ENCODE measurements around the gene ETNK1.
"Not testable (repeated sequence)": the region's sequence is repeated elsewhere in the genome, so short reads cannot be mapped to it uniquely, and the experiment has no call there.

Gene ETNK1

GRCh38 chr12:22687361-22688076, 62.5 kb downstream of the ETNK1 start:
- DNase-seq (ENCODE audit: low read depth): no peak

- no peak for DNase-seq (ENCODE audit: low read depth)
These were observed 64.9 kb downstream of the ETNK1 start for GRCh38 chr12:22689876-22690275.

- no peak for DNase-seq (ENCODE audit: low read depth)
These were observed 66.3 kb downstream of the ETNK1 start for GRCh38 chr12:22691319-22691718.

DNA sequence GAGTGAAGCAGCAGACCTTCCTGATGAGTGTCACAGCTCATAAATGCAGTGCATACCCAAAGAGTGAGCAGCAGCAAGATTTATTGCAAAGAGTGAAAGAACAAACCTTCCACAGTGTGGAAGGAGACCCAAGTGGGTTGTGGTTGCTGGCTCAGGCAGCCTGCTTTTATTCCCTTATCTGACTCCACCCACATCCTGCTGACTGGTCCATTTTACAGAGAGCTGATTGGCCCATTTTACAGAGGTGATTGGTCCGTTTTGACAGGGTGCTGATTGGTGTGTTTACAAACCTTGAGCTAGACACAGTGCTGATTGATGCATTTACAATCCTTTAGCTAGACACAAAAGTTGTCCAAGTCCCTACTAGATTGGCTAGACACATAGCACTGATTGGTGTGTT, 67.5 kb downstream of the ETNK1 start:
- not testable (repeated sequence) for DNase-seq (ENCODE audit: low read depth)

DNA sequence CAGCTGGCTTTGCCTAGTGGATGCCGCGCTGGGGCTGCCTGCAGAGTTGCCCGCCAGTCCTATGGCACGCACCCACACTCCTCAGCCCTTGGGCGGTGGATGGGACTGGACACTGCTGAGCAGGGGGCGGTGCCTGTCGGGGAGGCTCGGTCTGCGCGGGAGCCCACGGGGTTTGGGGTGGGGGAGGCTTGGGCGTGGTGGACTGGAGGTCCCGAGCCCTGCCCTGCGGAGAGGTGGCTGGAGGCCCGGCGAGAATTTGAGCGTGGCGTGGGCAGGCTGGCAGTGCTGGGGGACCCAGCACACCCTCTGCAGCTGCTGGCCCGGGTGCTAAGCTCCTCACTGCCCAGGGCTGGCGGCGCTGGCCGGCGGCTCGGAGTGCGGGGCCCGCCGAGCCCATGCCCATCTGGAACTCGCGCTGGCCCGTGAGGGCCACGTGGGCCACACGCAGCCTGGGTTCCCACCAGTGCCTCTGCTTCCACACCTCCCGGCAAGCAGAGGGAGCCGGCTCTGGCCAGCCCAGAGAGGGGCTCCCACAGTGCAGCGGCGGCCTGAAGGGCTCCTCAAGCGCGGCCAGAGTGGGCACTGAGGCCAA, 68.1 kb downstream of the ETNK1 start:
- DNase-seq (ENCODE audit: low read depth): no peak

DNA sequence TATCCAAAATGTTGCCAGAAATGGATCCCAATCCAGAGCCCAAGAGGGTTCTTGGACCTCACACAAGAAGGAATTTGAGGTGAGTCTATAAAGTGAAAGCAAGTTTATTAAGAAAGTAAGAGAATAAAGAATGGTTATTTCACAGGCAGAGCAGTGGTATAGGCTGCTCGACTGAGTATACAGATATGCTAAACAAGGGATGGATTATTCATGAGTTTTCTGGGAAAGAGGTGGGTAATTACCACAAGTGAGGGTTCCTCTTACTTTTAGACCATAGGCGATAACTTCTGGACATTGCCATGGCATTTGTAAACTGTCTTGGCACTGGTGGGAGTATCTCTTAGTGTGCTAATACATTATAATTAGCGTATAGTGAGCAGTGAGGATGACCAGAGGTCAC, 73.6 kb downstream of the ETNK1 start:
- no peak for DNase-seq (ENCODE audit: low read depth)

GRCh38 chr12:22699705-22700104, 74.7 kb downstream of the ETNK1 start:
- DNase-seq (ENCODE audit: low read depth): not testable (repeated sequence)

GRCh38 chr12:22700106-22700505, 75.1 kb downstream of the ETNK1 start:
- DNase-seq (ENCODE audit: low read depth): no peak

DNA sequence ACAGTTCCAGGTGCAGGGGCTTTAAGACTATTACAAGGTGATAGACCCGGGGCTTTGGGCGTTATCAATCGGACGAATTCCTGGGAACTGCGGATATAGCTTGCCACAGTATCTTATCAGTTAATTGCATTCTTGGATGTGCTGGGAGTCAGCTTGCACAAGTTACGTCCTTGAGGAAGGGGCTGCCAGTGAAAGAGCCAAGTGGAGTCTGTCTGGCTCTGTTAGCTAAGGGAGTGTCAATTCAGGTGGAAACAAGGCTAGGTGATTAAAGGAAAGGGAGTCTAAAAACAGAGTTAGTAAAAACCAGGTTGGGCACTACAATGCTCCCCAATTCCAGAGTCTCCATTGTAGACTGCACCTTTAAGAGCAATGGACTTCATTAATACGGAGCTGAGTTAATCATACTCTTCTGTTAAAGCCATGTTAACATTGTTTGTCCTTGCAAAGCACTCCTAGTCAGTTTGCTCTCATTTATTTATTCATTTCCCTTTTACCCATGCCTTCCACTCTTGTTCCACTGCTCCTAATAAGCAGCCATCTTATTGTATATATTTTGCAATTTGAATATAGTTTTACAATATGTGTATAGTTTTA, 76.3 kb downstream of the ETNK1 start:
- DNase-seq (ENCODE audit: low read depth): not testable (repeated sequence)

DNA sequence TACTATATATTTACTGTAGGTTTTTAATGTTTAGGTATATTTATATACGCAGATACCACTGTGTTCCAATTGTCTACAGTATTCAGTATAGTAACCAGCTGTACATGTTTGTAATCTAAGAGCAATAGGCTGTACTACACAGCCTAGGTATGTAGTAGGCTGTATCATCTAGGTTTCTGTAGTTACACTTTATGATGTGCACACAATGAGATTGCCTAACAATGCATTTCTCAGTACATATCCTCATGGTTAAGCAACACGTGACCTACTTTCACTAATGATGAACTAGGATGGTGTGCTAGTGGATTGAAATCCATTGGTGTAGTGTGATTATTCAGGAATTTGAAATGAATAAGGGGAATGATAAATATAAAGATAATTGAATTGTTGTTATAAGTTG, 77.7 kb downstream of the ETNK1 start:
- no peak for DNase-seq (ENCODE audit: low read depth)

GRCh38 chr12:22709292-22709691, 84.3 kb downstream of the ETNK1 start:
- DNase-seq (ENCODE audit: low read depth): no peak

- DNase-seq (ENCODE audit: low read depth): no peak
These were observed 87.1 kb downstream of the ETNK1 start for GRCh38 chr12:22712083-22712482.

DNA sequence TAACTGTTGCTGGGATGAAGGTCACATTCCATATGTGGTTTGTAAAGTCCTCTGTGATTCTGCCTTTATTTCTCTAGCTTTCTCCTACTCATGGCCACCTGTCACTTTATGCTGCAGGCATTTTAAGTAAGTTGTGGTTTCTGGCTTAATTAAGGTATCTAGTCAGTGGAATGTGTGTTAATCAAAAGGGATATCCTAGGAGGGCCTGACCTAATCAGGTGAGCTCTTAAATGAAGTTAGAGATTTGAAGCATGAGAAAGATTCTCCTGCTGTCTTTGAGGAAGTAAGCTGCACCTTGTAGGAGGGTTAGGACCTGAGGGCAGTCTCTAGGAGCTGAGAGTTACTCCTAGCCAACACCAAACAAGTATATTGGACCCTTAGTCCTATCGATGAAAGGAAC, 90.3 kb downstream of the ETNK1 start:
- no peak for DNase-seq (ENCODE audit: low read depth)

GRCh38 chr12:22719745-22720144, 94.8 kb downstream of the ETNK1 start:
- DNase-seq (ENCODE audit: low read depth): no peak

DNA sequence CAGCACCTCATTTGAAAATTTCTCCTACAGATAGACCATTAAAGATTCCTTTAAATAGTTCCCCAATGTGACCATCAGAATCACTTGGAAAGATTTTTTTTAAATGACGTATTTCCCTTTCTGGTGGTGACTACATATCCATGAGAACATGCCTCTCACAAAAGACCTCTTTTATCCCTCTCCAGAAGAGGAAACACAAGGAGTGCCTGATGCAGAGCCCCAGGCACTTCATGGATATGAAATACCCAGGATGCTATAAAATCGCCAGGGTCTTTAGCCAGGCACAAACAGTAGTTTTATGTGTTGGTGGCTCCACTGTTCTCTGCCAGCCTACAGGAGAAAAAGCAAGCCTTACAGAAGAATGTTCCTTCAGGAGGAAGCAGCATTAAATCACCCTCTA, 97.1 kb downstream of the ETNK1 start:
- no peak for DNase-seq (ENCODE audit: low read depth)

DNA sequence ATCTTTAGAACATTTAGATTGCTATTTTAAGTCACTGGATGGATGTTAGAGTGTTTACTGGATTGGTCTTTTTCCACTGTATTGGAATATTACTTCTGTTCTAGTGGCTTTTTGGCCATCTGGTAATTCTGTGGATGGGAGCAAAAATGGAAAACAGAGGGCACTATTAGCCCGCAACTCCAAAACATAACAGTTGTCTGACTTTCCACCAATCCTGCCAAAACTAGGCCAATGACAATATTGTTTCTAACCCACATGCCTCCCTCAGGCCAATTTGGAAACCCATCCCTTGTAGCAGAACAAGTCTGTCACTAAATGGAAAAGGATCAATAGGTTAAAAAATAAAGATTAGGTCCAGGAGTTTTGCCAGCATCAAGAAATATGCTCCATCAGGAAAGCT, 97.8 kb downstream of the ETNK1 start:
- no peak for DNase-seq (ENCODE audit: low read depth)

GRCh38 chr12:22728987-22729386, 104.0 kb downstream of the ETNK1 start:
- DNase-seq (ENCODE audit: low read depth): no peak

DNA sequence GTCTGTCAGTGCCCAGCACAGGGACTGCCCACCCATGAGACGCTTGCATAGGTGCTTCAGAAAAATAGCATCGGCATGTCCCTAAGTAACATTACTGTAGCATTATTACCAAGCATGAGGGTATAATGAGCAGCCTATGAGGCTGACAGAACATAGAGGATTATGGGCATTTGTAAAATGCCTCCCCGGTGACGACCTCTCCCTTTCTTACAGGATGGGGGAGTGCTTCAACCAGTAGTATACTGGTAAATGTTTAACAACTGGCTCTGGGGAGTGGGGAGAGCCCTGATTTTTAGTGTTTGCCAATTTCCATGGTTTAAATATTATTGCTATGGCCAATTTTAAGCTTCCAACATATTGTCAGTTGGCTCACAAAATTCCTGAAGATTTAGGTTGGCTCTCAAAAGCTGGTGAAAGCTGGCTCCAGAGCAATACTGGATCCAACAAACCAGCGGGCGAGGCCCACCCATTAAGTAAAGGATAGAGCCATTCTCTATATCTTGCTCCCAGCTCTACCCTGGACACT, 104.5 kb downstream of the ETNK1 start:
- no peak for DNase-seq (ENCODE audit: low read depth)

GRCh38 chr12:22729957-22730443, 105.0 kb downstream of the ETNK1 start:
- no peak for DNase-seq (ENCODE audit: low read depth)

DNA sequence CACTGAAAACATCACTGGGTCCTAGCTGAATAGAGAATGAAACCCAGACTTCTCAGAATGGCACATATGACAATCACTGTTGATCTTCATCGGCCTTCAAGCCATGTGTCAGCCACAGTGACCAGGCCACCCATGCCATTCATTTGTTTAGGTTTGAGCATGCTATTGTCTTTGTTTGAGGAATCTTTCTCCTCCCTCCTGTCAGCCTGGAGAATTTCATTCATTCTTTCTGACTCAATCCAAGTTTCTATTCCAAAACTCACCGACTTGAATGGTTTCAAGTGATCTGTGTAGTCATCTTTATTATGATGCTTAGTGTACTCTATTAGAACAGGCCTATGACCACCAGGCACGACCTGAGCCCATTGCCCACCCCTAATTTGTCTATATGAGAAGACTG, 106.3 kb downstream of the ETNK1 start:
- no peak for DNase-seq (ENCODE audit: low read depth)

GRCh38 chr12:22733756-22734155, 108.8 kb downstream of the ETNK1 start:
- DNase-seq (ENCODE audit: low read depth): no peak

GRCh38 chr12:22738945-22739344, 114.0 kb downstream of the ETNK1 start:
- DNase-seq (ENCODE audit: low read depth): no peak
